GM12878 (cell line): Measurements from ENCODE around the gene CREB3L4.

Experiments
- ATF7 ChIP-seq: fragments of 450-650 bp; IDR thresholded peaks from 2 replicates; pipeline ENCODE4 v1.6.1; 2016; ENCODE audit warnings: low read depth, mild to moderate bottlenecking
- BCL3 ChIP-seq: IDR thresholded peaks from 2 replicates; pipeline ENCODE4 v1.6.1; 2011; ENCODE audit warnings: borderline replicate concordance, low read depth, mild to moderate bottlenecking, moderate library complexity, low read length; ENCODE audit not compliant: insufficient read depth, poor library complexity, severe bottlenecking
- CBFB ChIP-seq: IDR thresholded peaks from 2 replicates; pipeline ENCODE4 v1.6.1; 2016; ENCODE audit warnings: antibody characterized with exemption, low read depth
- CTCF ChIP-seq, 3 experiments: IDR thresholded peaks in 2 of 3; conservative IDR thresholded peaks in 1 of 3; 2 replicates each; pipeline ENCODE4 v1.5.1; 2011; ENCODE audit warnings: low read depth in 3 of 3, low read length in 3 of 3, mild to moderate bottlenecking in 3 of 3, control low read depth in 2 of 3, moderate library complexity in 2 of 3, inconsistent platforms in 1 of 3, mixed read lengths in 1 of 3; ENCODE audit not compliant: control insufficient read depth in 2 of 3, insufficient read depth in 1 of 3; ENCODE audit errors: extremely low read depth in 1 of 3
- KLF5 ChIP-seq: fragments of 450-650 bp; IDR thresholded peaks from 2 replicates; pipeline ENCODE4 v1.6.1; 2014; ENCODE audit warnings: mild to moderate bottlenecking; ENCODE audit not compliant: partially characterized antibody
- POLR2A ChIP-seq: IDR thresholded peaks from 2 replicates; pipeline ENCODE4 v1.6.1; 2011; ENCODE audit warnings: low read depth, mild to moderate bottlenecking, low read length
- POLR2AphosphoS2 ChIP-seq: IDR thresholded peaks from 2 replicates; pipeline ENCODE4 v1.6.1; 2011; ENCODE audit warnings: low read depth, mild to moderate bottlenecking, low read length, improper control_type of control experiment, moderate library complexity
- POLR2AphosphoS5 ChIP-seq: IDR thresholded peaks from 2 replicates; pipeline ENCODE4 v1.6.1; 2011; ENCODE audit warnings: mild to moderate bottlenecking, low read length, inconsistent platforms
- SRF ChIP-seq, 2 experiments: IDR thresholded peaks; 2 replicates each; pipeline ENCODE4 v1.6.1; 2011; ENCODE audit warnings: low read depth in 2 of 2, low read length in 2 of 2, mild to moderate bottlenecking in 1 of 2, moderate library complexity in 1 of 2
- SUPT20H ChIP-seq: IDR thresholded peaks from 2 replicates; pipeline ENCODE4 v1.6.1; 2011; ENCODE audit warnings: low read depth, mild to moderate bottlenecking, low read length, moderate library complexity, borderline replicate concordance; ENCODE audit not compliant: control insufficient read depth
- TCF12 ChIP-seq: IDR thresholded peaks from 2 replicates; pipeline ENCODE4 v1.6.1; 2011; ENCODE audit warnings: low read depth, mild to moderate bottlenecking, low read length
- USF2 ChIP-seq: IDR thresholded peaks from 2 replicates; pipeline ENCODE4 v1.6.1; 2011; ENCODE audit warnings: low read depth, low read length, improper control_type of control experiment, borderline replicate concordance

GRCh38 chr1:153929426-153929825 lies 38.3 kb upstream of the CREB3L4 start:
- no peak for TF ChIP-seq SRF (IDR thresholded peaks at IDR 0.05; ENCODE audit: low read depth in 2 of 2, low read length in 2 of 2)
- no peak for TF ChIP-seq TCF12
- TF ChIP-seq CTCF (IDR thresholded peaks at IDR 0.05 in 2 of 3, conservative IDR thresholded peaks at IDR 0.05 in 1 of 3; ENCODE audit: control insufficient read depth in 2 of 3, extremely low read depth in 1 of 3, insufficient read depth in 1 of 3, low read depth in 3 of 3, low read length in 3 of 3): no peak
- TF ChIP-seq POLR2AphosphoS2: no peak
- TF ChIP-seq SUPT20H: no peak
- TF ChIP-seq POLR2A: no peak
- TF ChIP-seq USF2: no peak
- no peak for TF ChIP-seq BCL3
- TF ChIP-seq POLR2AphosphoS5: no peak
- no peak for TF ChIP-seq ATF7
- no peak for TF ChIP-seq CBFB
- TF ChIP-seq KLF5: no peak
